Endothelial cell of umbilical vein (primary cell): ENCODE measurements around the gene SPSB1. TPM values are rescaled to one million over a fixed set of nuclear protein-coding genes. Genes with fewer than 3 reads are reported as not detected.

Source experiments
- BruUV-seq: library from RNA; stranded (reverse); fragments of 400-500 nt; replicated peaks from 2 replicates; lab custom pipeline; 2021; lab: Mats Ljungman, UMichigan
- CTCF ChIA-PET: fragments of 300-600, 350-600 bp; sonication (Branson Sonifier 250); formaldehyde crosslinking; loops from one replicate; lab custom pipeline; 2021; ENCODE audit warnings: antibody characterized with exemption, inconsistent platforms; lab: Charles Lee
- POLR2A ChIA-PET: fragments of 300-600, 350-600 bp; sonication (Branson Sonifier 250); formaldehyde crosslinking; loops from one replicate; lab custom pipeline; 2021; ENCODE audit warnings: antibody characterized with exemption, inconsistent platforms; lab: Charles Lee
- DNase-seq: peaks from one replicate; pipeline ENCODE4 v3.0.0-alpha.2; 2011; ENCODE audit warnings: low read depth, low spot score
- FAIRE-seq: peaks from 2 replicates; lab custom pipeline; 2011; peaks lifted over from hg19 to GRCh38; lab: Jason Lieb, UNC
- H2AFZ ChIP-seq: 2 replicates; pipeline ENCODE4 v1.6.0; 2012; ENCODE audit warnings: low read depth, low read length, control low read depth, inconsistent platforms
- H3K27ac ChIP-seq: 2 replicates; pipeline ENCODE4 v1.5.1; 2011; ENCODE audit warnings: low read depth, mild to moderate bottlenecking, control low read depth, low read length, moderate library complexity; ENCODE audit not compliant: insufficient read depth
- H3K27me3 ChIP-seq, 2 experiments: 2 replicates each; pipeline versions ENCODE4 v1.6.0 to v1.6.1; 2011; ENCODE audit warnings: low read length in 2 of 2, mixed read lengths in 1 of 2; ENCODE audit not compliant: control insufficient read depth in 2 of 2, insufficient read depth in 2 of 2
- H3K36me3 ChIP-seq, 2 experiments: 2 replicates in 1 of 2; 3 replicates in 1 of 2; pipeline ENCODE4 v1.5.1; 2011; ENCODE audit warnings: low read length in 2 of 2, mild to moderate bottlenecking in 1 of 2, moderate library complexity in 1 of 2; ENCODE audit not compliant: control insufficient read depth in 2 of 2, insufficient read depth in 2 of 2; ENCODE audit errors: extremely low read depth in 1 of 2
- H3K4me1 ChIP-seq: 3 replicates; pipeline ENCODE4 v1.5.1; 2011; ENCODE audit warnings: mild to moderate bottlenecking, low read length; ENCODE audit not compliant: control insufficient read depth, insufficient read depth; ENCODE audit errors: extremely low read depth
- H3K4me2 ChIP-seq: 2 replicates; pipeline ENCODE4 v1.6.1; 2011; ENCODE audit warnings: low read length, control low read depth, mixed read lengths; ENCODE audit not compliant: insufficient read depth
- H3K4me3 ChIP-seq, 3 experiments: fragments of 200-600 bp in 1 of 3; sonication (generic), shearing (Covaris generic) in 1 of 3; replicated peaks in 1 of 3; 2 replicates each; pipeline ENCODE4 v1.5.1; 2011 to 2016; ENCODE audit warnings: control low read depth in 3 of 3, low read length in 3 of 3, mild to moderate bottlenecking in 2 of 3, inconsistent platforms in 1 of 3, low read depth in 1 of 3, moderate library complexity in 1 of 3; ENCODE audit not compliant: insufficient read depth in 1 of 3
- H3K79me2 ChIP-seq: 2 replicates; pipeline ENCODE4 v1.6.0; 2012; ENCODE audit warnings: low read length, inconsistent platforms; ENCODE audit not compliant: control insufficient read depth, insufficient read depth
- H3K9ac ChIP-seq: replicated peaks from 2 replicates; pipeline ENCODE3; 2011; ENCODE audit warnings: low read length, control low read depth; ENCODE audit not compliant: insufficient read depth; ENCODE audit errors: extremely low read depth
- H3K9me1 ChIP-seq: replicated peaks from 3 replicates; pipeline ENCODE4 v1.6.0; 2011; ENCODE audit warnings: mild to moderate bottlenecking, low read length; ENCODE audit not compliant: control insufficient read depth, insufficient read depth; ENCODE audit errors: extremely low read depth
- H3K9me3 ChIP-seq: replicated peaks from 2 replicates; pipeline ENCODE4 v1.5.1; 2012; ENCODE audit warnings: low read length, inconsistent platforms; ENCODE audit not compliant: control insufficient read depth, insufficient read depth
- H4K20me1 ChIP-seq: replicated peaks from 2 replicates; pipeline ENCODE3; 2011; ENCODE audit warnings: mild to moderate bottlenecking, low read length; ENCODE audit not compliant: control insufficient read depth, insufficient read depth; ENCODE audit errors: extremely low read depth
- CTCF ChIP-seq, 2 donors: IDR thresholded peaks; 1 replicate in 1 of 2; 2 replicates in 1 of 2; pipeline ENCODE4 v1.5.1; 2011; ENCODE audit warnings: low read length in 2 of 2, mild to moderate bottlenecking in 2 of 2, moderate library complexity in 2 of 2, control low read depth in 1 of 2, inconsistent platforms in 1 of 2, low read depth in 1 of 2; ENCODE audit not compliant: insufficient read depth in 1 of 2; ENCODE audit errors: extremely low read depth in 1 of 2
- EZH2 ChIP-seq: IDR thresholded peaks from 2 replicates; pipeline ENCODE4 v1.6.1; 2012; ENCODE audit warnings: borderline replicate concordance, low read depth, mild to moderate bottlenecking, moderate library complexity, low read length, inconsistent platforms; ENCODE audit not compliant: severe bottlenecking
- FOS ChIP-seq: IDR thresholded peaks from 2 replicates; pipeline ENCODE4 v1.6.1; 2011; ENCODE audit warnings: mild to moderate bottlenecking, low read length, moderate library complexity, borderline replicate concordance; ENCODE audit not compliant: insufficient read depth
- GATA2 ChIP-seq: IDR thresholded peaks from 2 replicates; pipeline ENCODE4 v1.7.0; 2011; ENCODE audit warnings: low read depth, mild to moderate bottlenecking, moderate library complexity, mixed read lengths, low read length; ENCODE audit not compliant: insufficient read length, insufficient read depth
- JUN ChIP-seq: IDR thresholded peaks from 2 replicates; pipeline ENCODE4 v1.6.1; 2011; ENCODE audit warnings: borderline replicate concordance, low read depth; ENCODE audit not compliant: insufficient read length, insufficient read depth
- MAX ChIP-seq: IDR thresholded peaks from 2 replicates; pipeline ENCODE4 v1.6.1; 2011; ENCODE audit not compliant: insufficient read depth, insufficient read length
- MYC ChIP-seq: IDR thresholded peaks from one replicate; pipeline ENCODE4 v1.6.1; 2011; ENCODE audit warnings: mild to moderate bottlenecking, low read depth, low read length
- POLR2A ChIP-seq: IDR thresholded peaks from 2 replicates; pipeline ENCODE4 v1.6.1; 2012; ENCODE audit warnings: low read depth, mild to moderate bottlenecking, control low read depth, low read length
- POLR2AphosphoS5 ChIP-seq: IDR thresholded peaks from 2 replicates; pipeline ENCODE4 v1.6.1; 2012; ENCODE audit warnings: low read depth, mild to moderate bottlenecking, control low read depth, low read length, moderate library complexity; ENCODE audit not compliant: insufficient read depth
- dilution Hi-C: fragments of 300-500 bp; cut with MboI; formaldehyde crosslinking; loops from one replicate; pipeline ENCODE4 v1.15.0; 2019; ENCODE audit warnings: low sequenced_read_pairs; ENCODE audit not compliant: extremely low pct_ligation_motif_present
- intact Hi-C: fragments of 100-400 bp; cut with micrococcal nuclease; formaldehyde crosslinking; loops from one replicate; pipeline ENCODE4 v1.10.0; 2022
- polyA plus RNA-seq, 4 experiments: library from polyadenylated mRNA; depleted of rRNA in 3 of 4; stranded (reverse) in 3 of 4; unstranded in 1 of 4; fragments of >200 nt; gene quantifications; 2 replicates each; pipeline versions ENCODE4 v1.2.1 to v1.2.3, GENCODE V29; 2011 to 2012; ENCODE audit warnings: missing spikeins in 1 of 4
- total RNA-seq: library from RNA; stranded (reverse); gene quantifications from 2 replicates; pipeline ENCODE4 v1.2.3, GENCODE V29; 2021

Gene SPSB1
- total and polyA plus RNA-seq, 2 donors (not counting 3 experiments of a cell fraction or from before 2014, with no cell fraction given): 41.9 to 61.2 TPM

GRCh38 chr1:9326596-9326995, 33.9 kb downstream of the SPSB1 start:
- Histone ChIP-seq H2AFZ (no peak overlapping the region), H3K27me3 (no peaks in the 10 kb centered on the region), H3K9me1 (no peaks in the 10 kb centered on the region), H3K79me2 (peaks cover 90% of the 10 kb centered on the region), H3K4me2 (no peak overlapping the region), H3K4me1 (no peaks in the 10 kb centered on the region), H3K9me3 (no peaks in the 10 kb centered on the region), H3K9ac (no peak overlapping the region), H3K4me3 (no peak overlapping the region), H3K27ac (no peak overlapping the region), H4K20me1 (peaks cover 5% of the 10 kb centered on the region), H3K36me3 (peaks cover 0 to 29% of the 10 kb centered on the region in 2 experiments)
- intact Hi-C loops (no loop called here), dilution Hi-C loops (no loop called here)
- DNase-seq (no peak), FAIRE-seq (no peak)
- ChIA-PET CTCF (interaction anchor here (0.6 to 1.6 kb wide), 3 partner anchors 21 to 75 kb away, joined by 3 to 4 read pairs (median 4); no protein-coding TSS in a partner anchor), POLR2A (no interaction called here)
- BruUV-seq: no TSS peak
- TF ChIP-seq CTCF (IDR thresholded peaks at IDR 0.05; ENCODE audit: extremely low read depth in 1 of 2, insufficient read depth in 1 of 2, low read depth in 1 of 2, low read length in 2 of 2) (no peak), MAX (no peak), POLR2AphosphoS5 (no peak), FOS (no peak), POLR2A (no peak), MYC (no peak), EZH2 (no peak), GATA2 (no peak), JUN (no peak)
